Stimulated activated CD8-positive, alpha-beta memory T cell treated with anti-CD3 and anti-CD28 coated beads, Interleukin-12 subunit alpha, Interleukin-12 subunit beta, amount 100 ng/mL, for 24 hours (primary cell): ENCODE data around the gene ACSM4.
"Not testable (repeated sequence)": the region's sequence is repeated elsewhere in the genome, so short reads cannot be mapped to it uniquely, and the experiment has no call there.

Source experiments
- DNase-seq: peaks from one replicate; pipeline ENCODE4 v3.0.0-alpha.2; 2020; ENCODE audit errors: extremely low read depth

The ACSM4 gene

GRCh38 chr12:7303772-7304171, at the start of gene ACSM4:
ACSM4 (plus strand) TSS chr12:7304072; CDS start chr12:7304332, 260 bp downstream.
- DNase-seq = no peak

DNA sequence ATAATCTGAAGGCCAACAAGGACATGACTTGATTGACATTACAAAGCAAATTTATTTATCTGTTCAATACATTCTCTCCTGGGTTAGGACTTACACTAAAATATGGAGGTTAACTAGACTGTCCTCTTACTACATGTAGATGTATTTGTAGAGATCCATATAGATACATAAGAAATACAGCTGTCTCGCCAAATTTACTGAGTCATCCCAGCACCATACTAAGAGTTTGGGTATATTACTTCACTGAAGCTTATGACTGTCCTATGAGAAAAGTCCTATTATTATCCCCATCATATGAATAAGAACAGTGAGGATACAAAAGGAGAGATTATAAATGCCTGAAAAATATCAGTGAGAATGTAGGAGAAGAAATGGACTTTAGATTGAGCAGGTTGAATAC, 44.8 kb upstream of the ACSM4 start:
- no peak for DNase-seq

DNA sequence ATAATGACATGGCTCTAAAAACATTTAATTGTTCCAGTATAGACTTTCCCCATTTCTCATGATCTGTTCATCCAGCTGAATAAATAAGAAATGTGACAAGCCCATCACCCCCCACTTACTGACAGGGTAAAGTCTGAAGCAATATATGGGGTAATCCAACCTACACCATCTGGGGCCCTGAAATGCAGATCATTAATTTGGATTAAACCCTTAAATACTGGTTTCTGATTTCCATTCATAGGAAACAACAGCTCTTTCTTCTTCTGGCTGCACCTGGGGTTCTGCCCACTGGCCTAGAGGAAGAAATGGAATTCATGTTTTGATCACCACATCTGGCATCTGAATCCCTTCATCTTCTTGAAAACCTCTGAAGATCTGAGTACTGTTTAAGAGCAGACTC, 39.3 kb upstream of the ACSM4 start:
- no peak for DNase-seq

- no peak for DNase-seq
Measured at GRCh38 chr12:7265251-7265650, 38.6 kb upstream of the ACSM4 start.

GRCh38 chr12:7269273-7269672, 34.6 kb upstream of the ACSM4 start:
- DNase-seq = no peak

DNA sequence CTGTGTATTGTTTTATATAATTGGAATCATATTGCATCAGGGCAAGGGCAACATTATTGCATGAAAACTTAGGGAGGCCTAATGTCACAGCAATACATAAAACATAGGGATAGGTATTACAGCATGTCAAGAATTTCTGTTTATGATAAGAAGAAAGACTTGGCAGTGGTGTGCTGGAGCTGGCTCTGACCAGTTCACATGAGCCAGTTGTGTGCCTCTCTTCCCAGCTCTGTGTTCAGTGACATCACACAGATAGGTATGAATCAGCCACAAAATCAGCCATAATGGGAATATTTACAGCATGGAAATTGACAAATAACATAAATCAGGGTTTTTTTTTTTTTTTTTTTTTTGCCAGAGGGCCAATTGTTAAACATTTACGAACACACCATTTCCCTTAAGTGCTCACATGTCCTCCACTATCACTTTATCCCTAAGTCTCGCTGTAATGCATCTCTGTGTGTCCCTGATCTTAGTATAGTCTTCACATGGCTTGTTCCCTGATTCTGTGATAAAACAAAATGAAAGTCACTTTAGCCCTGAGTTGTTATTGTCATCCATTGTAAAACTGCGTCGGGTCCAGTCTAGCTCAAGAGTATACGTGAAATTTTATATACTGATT, 31.9 kb upstream of the ACSM4 start:
- no peak for DNase-seq

DNA sequence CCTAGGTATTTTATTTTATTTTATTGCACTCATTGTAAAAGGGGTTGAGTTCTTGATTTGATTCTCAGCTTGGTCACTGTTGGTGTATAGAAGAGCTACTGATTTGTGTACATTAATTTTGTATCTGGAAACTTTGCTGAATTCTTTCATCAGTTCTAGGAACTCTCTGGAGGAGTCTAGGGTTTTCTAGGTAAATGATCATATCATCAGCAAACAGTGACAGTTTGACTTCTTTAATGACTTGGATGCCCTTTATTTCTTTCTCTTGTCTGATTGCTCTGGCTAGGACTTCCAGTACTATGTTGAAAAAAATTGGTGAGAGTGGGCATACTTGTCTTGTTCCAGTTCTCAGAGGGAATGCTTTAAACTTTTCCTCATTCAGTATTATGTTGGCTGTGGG, 28.4 kb upstream of the ACSM4 start:
- DNase-seq = not testable (repeated sequence)

DNA sequence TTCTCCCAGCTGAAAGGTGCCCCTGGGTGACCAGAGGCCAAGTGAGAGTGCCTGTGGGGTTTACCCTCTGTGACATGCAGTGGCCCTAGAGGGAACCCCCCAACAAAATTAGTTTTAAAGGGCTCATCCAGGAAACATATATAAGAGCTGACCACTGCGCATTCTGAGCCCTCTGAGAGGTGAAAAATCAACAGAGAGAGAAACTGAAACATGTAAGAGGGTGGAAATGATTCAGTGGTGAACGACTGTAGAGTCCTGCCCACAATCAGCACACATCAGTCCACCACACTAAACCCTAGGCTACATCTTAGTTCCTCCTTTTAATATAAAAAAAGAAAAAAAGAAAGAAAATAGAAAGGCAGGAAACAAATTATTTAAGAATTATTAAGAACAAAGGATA, 21.0 kb upstream of the ACSM4 start:
- no peak for DNase-seq

GRCh38 chr12:7289743-7290142, 14.1 kb upstream of the ACSM4 start:
- no peak for DNase-seq

- DNase-seq = not testable (repeated sequence)
Measured at GRCh38 chr12:7290588-7290987, 13.3 kb upstream of the ACSM4 start.

GRCh38 chr12:7292300-7292699, 11.6 kb upstream of the ACSM4 start:
- DNase-seq = no peak

DNA sequence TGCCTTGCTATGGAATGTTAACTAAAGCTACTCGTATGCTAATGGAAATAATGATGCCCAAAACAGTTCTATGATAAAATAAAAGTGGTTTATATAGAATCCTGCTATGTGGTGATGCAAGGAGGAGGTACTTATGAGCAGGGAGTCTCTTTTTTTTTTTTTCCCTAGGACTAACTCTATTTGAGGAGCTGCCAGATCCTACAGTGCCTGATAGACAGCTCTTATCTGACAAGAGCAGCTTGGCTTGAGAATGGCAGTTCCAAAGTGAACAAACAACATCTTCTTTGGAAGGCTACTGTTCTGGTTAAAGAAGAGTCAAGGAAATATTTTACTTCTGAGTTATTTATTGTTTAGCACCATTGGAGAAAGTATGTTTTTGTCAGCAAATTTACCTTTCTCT, 10.2 kb upstream of the ACSM4 start:
- no peak for DNase-seq

DNA sequence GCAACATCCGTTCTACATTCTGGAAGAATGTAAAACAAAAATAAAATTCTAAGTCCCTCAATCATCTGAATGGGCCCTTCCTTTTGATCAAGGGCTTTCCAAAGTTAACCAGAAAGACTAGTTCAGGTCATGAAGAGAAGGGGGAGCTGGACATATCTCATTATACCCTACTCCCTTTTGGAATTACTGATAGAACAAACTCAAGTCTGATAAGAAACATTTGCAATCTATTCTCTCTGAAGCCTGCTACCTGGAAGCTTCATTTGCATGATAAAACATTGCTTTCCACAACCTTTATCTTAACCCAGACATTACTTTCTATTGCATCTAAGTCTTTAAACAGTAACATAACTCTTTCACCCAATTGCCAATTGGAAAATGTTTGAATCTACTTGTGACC, 8.3 kb upstream of the ACSM4 start:
- no peak for DNase-seq

GRCh38 chr12:7297865-7298264, 6.0 kb upstream of the ACSM4 start:
- no peak for DNase-seq

GRCh38 chr12:7302266-7302986, 1.4 kb upstream of the ACSM4 start:
- DNase-seq = no peak

DNA sequence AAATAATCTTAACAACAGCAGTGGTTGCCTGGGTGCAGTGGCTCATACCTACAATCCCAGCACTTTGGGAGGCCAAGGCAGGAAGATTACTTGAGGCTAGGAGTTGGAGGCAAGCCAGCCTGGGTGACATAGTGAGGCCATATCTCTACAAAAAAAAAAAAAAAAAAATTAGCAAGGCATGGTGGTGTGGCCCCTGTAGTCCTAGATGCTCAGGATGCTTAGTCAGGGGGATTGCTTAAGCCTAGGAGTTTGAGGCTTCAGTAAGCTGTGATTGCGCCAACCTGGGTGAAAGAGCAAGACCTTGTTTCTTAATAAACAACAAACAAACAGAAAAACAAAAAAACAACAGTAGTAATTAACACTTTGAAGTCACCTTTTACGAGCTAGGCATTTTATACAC, 642 bp upstream of the ACSM4 start:
- DNase-seq = no peak

GRCh38 chr12:7304456-7304855, 584 bp downstream of the ACSM4 start:
- no peak for DNase-seq

- DNase-seq = no peak
Measured at GRCh38 chr12:7310070-7310469, 6.2 kb downstream of the ACSM4 start.

- DNase-seq = no peak
Measured at GRCh38 chr12:7319930-7320329, 16.1 kb downstream of the ACSM4 start.

GRCh38 chr12:7321624-7322023, 17.8 kb downstream of the ACSM4 start:
- no peak for DNase-seq

GRCh38 chr12:7322599-7322998, 18.7 kb downstream of the ACSM4 start:
- no peak for DNase-seq

GRCh38 chr12:7324176-7324575, 20.3 kb downstream of the ACSM4 start:
- DNase-seq = no peak

GRCh38 chr12:7327918-7328317, 24.0 kb downstream of the ACSM4 start:
- no peak for DNase-seq

GRCh38 chr12:7337790-7338189, 33.9 kb downstream of the ACSM4 start:
- not testable (repeated sequence) for DNase-seq
